Measurements from ENCODE around the gene SORCS3.

SORCS3 gene

GRCh38 chr10:104648421-104648820, 7.3 kb downstream of the SORCS3 start:
- DNase-seq, result no peak

GRCh38 chr10:104650072-104650471, 9.0 kb downstream of the SORCS3 start:
- no peak for DNase-seq

- no peak for DNase-seq
These were observed 9.7 kb downstream of the SORCS3 start for GRCh38 chr10:104650635-104651331.

- no peak for DNase-seq
These were observed 15.9 kb downstream of the SORCS3 start for GRCh38 chr10:104657036-104657435.

GRCh38 chr10:104657457-104657856, 16.4 kb downstream of the SORCS3 start:
- DNase-seq, result no peak

- no peak for DNase-seq
These were observed 17.0 kb downstream of the SORCS3 start for GRCh38 chr10:104658067-104658466.

- no peak for DNase-seq
These were observed 18.7 kb downstream of the SORCS3 start for GRCh38 chr10:104659809-104660208.

- no peak for DNase-seq
These were observed 22.0 kb downstream of the SORCS3 start for GRCh38 chr10:104663076-104663475.

GRCh38 chr10:104663563-104663962, 22.5 kb downstream of the SORCS3 start:
- no peak for DNase-seq

- no peak for DNase-seq
These were observed 23.1 kb downstream of the SORCS3 start for GRCh38 chr10:104664205-104664604.

GRCh38 chr10:104665174-104665573, 24.1 kb downstream of the SORCS3 start:
- DNase-seq, result no peak

GRCh38 chr10:104666106-104666505, 25.0 kb downstream of the SORCS3 start:
- DNase-seq, result no peak

- DNase-seq, result no peak
These were observed 35.8 kb downstream of the SORCS3 start for GRCh38 chr10:104676874-104677273.

GRCh38 chr10:104678658-104679057, 37.6 kb downstream of the SORCS3 start:
- no peak for DNase-seq

- no peak for DNase-seq
These were observed 39.6 kb downstream of the SORCS3 start for GRCh38 chr10:104680467-104681401.

GRCh38 chr10:104681485-104681884, 40.4 kb downstream of the SORCS3 start:
- no peak for DNase-seq

GRCh38 chr10:104683567-104683966, 42.5 kb downstream of the SORCS3 start:
- DNase-seq, result no peak

GRCh38 chr10:104686829-104687228, 45.7 kb downstream of the SORCS3 start:
- no peak for DNase-seq

GRCh38 chr10:104688251-104689042, 47.4 kb downstream of the SORCS3 start:
- no peak for DNase-seq

- no peak for DNase-seq
These were observed 48.0 kb downstream of the SORCS3 start for GRCh38 chr10:104689105-104689504.

- no peak for DNase-seq
These were observed 48.5 kb downstream of the SORCS3 start for GRCh38 chr10:104689547-104689946.

GRCh38 chr10:104690101-104690500, 49.0 kb downstream of the SORCS3 start:
- no peak for DNase-seq

- DNase-seq, result no peak
These were observed 49.9 kb downstream of the SORCS3 start for GRCh38 chr10:104690959-104691358.

All from activated CD8-positive, alpha-beta memory T cell treated with anti-CD3 and anti-CD28 coated beads, Interleukin-2, amount 50 U/mL, for 48 hours (primary cell).